Neural cell (in vitro differentiated cells): ENCODE data around the gene CBX6. TPM values are rescaled to one million over a fixed set of nuclear protein-coding genes. Genes with fewer than 3 reads are reported as not detected.

Experiments used
- H2AFZ ChIP-seq: fragments of 200-600, 300-800 bp; sonication (generic), shearing (Covaris generic); 2 replicates; pipeline ENCODE4 v1.6.0; 2014; ENCODE audit warnings: low read depth, mild to moderate bottlenecking, antibody characterized with exemption, low read length, moderate library complexity
- H3F3A ChIP-seq: fragments of 200-600 bp; shearing (Covaris generic); 2 replicates; pipeline ENCODE4 v1.6.1; 2016; ENCODE audit warnings: mild to moderate bottlenecking, moderate library complexity, mixed read lengths, antibody characterized with exemption, low read length; ENCODE audit not compliant: insufficient read depth, poor library complexity, severe bottlenecking
- H3K27ac ChIP-seq: fragments of 200-600, 300-800 bp; sonication (generic), shearing (Covaris generic); 2 replicates; pipeline ENCODE4 v1.5.1; 2014; ENCODE audit warnings: mild to moderate bottlenecking, low read length, moderate library complexity
- H3K27me3 ChIP-seq: fragments of 300-800, 200-600 bp; sonication (generic), shearing (Covaris generic); 2 replicates; pipeline ENCODE4 v1.6.0; 2014; ENCODE audit warnings: mild to moderate bottlenecking, low read depth, low read length, moderate library complexity; ENCODE audit not compliant: insufficient read depth
- H3K36me3 ChIP-seq: fragments of 300-800, 200-600 bp; sonication (generic), shearing (Covaris generic); 2 replicates; pipeline ENCODE4 v1.5.1; 2014; ENCODE audit warnings: mild to moderate bottlenecking, antibody characterized with exemption, low read length, moderate library complexity; ENCODE audit not compliant: insufficient read depth
- H3K4me2 ChIP-seq: fragments of 300-800, 200-600 bp; sonication (generic), shearing (Covaris generic); 2 replicates; pipeline ENCODE4 v1.6.0; 2014; ENCODE audit warnings: mild to moderate bottlenecking, low read length
- H3K4me3 ChIP-seq: fragments of 300-800, 200-600 bp; sonication (generic), shearing (Covaris generic); 2 replicates; pipeline ENCODE4 v1.5.1; 2014; ENCODE audit warnings: mild to moderate bottlenecking, low read length, moderate library complexity
- H3K79me2 ChIP-seq: fragments of 200-600 bp; shearing (Covaris generic); replicated peaks from 2 replicates; pipeline ENCODE4 v1.6.0; 2014; ENCODE audit warnings: mild to moderate bottlenecking, low read length, moderate library complexity; ENCODE audit not compliant: insufficient read depth
- H3K9ac ChIP-seq: fragments of 300-800, 200-600 bp; sonication (generic), shearing (Covaris generic); 2 replicates; pipeline ENCODE4 v1.6.1; 2016; ENCODE audit warnings: mild to moderate bottlenecking, low read length, mixed read lengths
- H3K9me2 ChIP-seq: fragments of 200-600 bp; shearing (Covaris generic); 2 replicates; pipeline ENCODE4 v1.6.1; 2016; ENCODE audit warnings: mild to moderate bottlenecking, low read length, mixed read lengths; ENCODE audit not compliant: insufficient read depth
- H3K9me3 ChIP-seq: fragments of 200-600, 300-800 bp; sonication (generic), shearing (Covaris generic); 2 replicates; pipeline ENCODE4 v1.6.1; 2016; ENCODE audit warnings: mild to moderate bottlenecking, mixed run types, low read length, moderate library complexity, mixed read lengths
- H4K20me1 ChIP-seq: fragments of 200-600 bp; shearing (Covaris generic); 2 replicates; pipeline ENCODE4 v1.6.1; 2016; ENCODE audit warnings: mild to moderate bottlenecking, mixed run types; ENCODE audit not compliant: insufficient read depth
- EP300 ChIP-seq: fragments of 450-650 bp; conservative IDR thresholded peaks from 2 replicates; pipeline ENCODE4 v1.6.1; 2014; ENCODE audit warnings: antibody characterized with exemption, mild to moderate bottlenecking, moderate library complexity; ENCODE audit not compliant: poor library complexity, severe bottlenecking
- EZH2 ChIP-seq: fragments of 200-600, 300-800 bp; shearing (Covaris generic), sonication (generic); IDR thresholded peaks from 2 replicates; pipeline ENCODE4 v1.6.1; 2014; ENCODE audit warnings: antibody characterized with exemption, low read length, borderline replicate concordance, mild to moderate bottlenecking; ENCODE audit not compliant: insufficient read depth, poor library complexity, severe bottlenecking
- MXI1 ChIP-seq: fragments of 450-650 bp; conservative IDR thresholded peaks from 2 replicates; pipeline ENCODE4 v1.6.1; 2014; ENCODE audit warnings: antibody characterized with exemption, mild to moderate bottlenecking; ENCODE audit not compliant: poor library complexity, severe bottlenecking
- POLR2AphosphoS5 ChIP-seq: IDR thresholded peaks from 2 replicates; pipeline ENCODE4 v1.6.1; 2012
- RAD21 ChIP-seq: fragments of 450-650 bp; conservative IDR thresholded peaks from 2 replicates; pipeline ENCODE4 v1.6.1; 2014; ENCODE audit warnings: antibody characterized with exemption, mild to moderate bottlenecking, moderate library complexity
- SMC3 ChIP-seq: fragments of 450-650 bp; conservative IDR thresholded peaks from 2 replicates; pipeline ENCODE4 v1.6.1; 2014; ENCODE audit warnings: antibody characterized with exemption, mild to moderate bottlenecking, moderate library complexity; ENCODE audit not compliant: poor library complexity
- TAF1 ChIP-seq: IDR thresholded peaks from 2 replicates; pipeline ENCODE4 v1.6.1; 2012; ENCODE audit warnings: low read depth
- polyA plus RNA-seq: library from polyadenylated mRNA; depleted of rRNA; stranded (reverse); fragments of >200 nt; gene quantifications from 2 replicates; pipeline ENCODE4 v1.2.3, GENCODE V29; 2014
- TF ChIP-seq, protein P1 (sequence below): IDR thresholded peaks from 2 replicates; pipeline ENCODE4 v1.6.1; 2012; ENCODE audit warnings: borderline replicate concordance
- TF ChIP-seq, protein P2 (sequence below): fragments of 450-650 bp; IDR thresholded peaks from 2 replicates; pipeline ENCODE4 v1.5.1; 2014; ENCODE audit warnings: antibody characterized with exemption, mild to moderate bottlenecking, moderate library complexity; ENCODE audit not compliant: poor library complexity, severe bottlenecking

CBX6 gene
- polyA plus RNA-seq, 1 donor from 2014 or later, result 13.0 TPM

DNA sequence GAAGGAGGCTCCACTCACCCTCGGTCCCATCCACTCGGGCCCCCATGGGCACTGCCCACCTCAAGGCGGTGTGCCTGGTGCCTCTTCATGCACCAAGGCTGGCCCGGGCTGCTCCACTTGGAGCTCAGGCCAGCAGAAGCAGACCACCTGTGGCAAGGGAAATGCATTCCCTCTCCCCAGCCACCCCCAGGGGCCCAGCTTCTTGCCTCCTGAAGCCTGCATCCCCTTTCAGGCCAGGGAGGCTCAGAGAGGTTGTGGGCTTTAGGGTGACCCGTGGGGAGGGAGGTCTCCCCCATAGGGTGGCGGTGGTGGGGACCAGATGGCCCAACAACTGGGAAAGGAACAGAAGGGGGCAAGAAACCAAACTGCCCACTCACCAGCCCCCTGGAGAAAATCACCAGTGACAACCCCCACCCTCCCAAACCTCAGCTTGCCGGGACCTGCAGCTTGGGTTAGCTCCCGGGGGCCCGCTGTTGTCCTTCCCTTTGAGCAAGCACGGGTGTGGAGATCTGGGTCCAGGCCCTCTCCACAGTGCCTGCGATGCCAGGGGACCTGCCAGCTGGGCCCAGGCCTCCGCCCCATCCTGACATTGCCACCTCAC is 8.4 kb downstream of the CBX6 start:
- no peaks in the 10 kb centered on the region for H3K36me3 ChIP-seq
- no peak overlapping the region for H3K4me2 ChIP-seq
- no peaks in the 10 kb centered on the region for H3K9me2 ChIP-seq
- no peaks in the 10 kb centered on the region for H3F3A ChIP-seq
- no peaks in the 10 kb centered on the region for H3K9me3 ChIP-seq
- H2AFZ ChIP-seq, result no peak overlapping the region
- H3K27me3 ChIP-seq, result no peaks in the 10 kb centered on the region
- H3K9ac ChIP-seq, result no peak overlapping the region
- H3K27ac ChIP-seq, result no peak overlapping the region
- no peaks in the 10 kb centered on the region for H3K79me2 ChIP-seq
- TF ChIP-seq SMC3 (no peak), POLR2AphosphoS5 (no peak), EZH2 (no peak), TAF1 (no peak), EP300 (no peak), MXI1 (no peak)
- TF ChIP-seq, protein P1, sequence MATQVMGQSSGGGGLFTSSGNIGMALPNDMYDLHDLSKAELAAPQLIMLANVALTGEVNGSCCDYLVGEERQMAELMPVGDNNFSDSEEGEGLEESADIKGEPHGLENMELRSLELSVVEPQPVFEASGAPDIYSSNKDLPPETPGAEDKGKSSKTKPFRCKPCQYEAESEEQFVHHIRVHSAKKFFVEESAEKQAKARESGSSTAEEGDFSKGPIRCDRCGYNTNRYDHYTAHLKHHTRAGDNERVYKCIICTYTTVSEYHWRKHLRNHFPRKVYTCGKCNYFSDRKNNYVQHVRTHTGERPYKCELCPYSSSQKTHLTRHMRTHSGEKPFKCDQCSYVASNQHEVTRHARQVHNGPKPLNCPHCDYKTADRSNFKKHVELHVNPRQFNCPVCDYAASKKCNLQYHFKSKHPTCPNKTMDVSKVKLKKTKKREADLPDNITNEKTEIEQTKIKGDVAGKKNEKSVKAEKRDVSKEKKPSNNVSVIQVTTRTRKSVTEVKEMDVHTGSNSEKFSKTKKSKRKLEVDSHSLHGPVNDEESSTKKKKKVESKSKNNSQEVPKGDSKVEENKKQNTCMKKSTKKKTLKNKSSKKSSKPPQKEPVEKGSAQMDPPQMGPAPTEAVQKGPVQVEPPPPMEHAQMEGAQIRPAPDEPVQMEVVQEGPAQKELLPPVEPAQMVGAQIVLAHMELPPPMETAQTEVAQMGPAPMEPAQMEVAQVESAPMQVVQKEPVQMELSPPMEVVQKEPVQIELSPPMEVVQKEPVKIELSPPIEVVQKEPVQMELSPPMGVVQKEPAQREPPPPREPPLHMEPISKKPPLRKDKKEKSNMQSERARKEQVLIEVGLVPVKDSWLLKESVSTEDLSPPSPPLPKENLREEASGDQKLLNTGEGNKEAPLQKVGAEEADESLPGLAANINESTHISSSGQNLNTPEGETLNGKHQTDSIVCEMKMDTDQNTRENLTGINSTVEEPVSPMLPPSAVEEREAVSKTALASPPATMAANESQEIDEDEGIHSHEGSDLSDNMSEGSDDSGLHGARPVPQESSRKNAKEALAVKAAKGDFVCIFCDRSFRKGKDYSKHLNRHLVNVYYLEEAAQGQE, result no peak
- peaks cover 12% of the 10 kb centered on the region for H4K20me1 ChIP-seq
- H3K4me3 ChIP-seq, result no peak overlapping the region

DNA sequence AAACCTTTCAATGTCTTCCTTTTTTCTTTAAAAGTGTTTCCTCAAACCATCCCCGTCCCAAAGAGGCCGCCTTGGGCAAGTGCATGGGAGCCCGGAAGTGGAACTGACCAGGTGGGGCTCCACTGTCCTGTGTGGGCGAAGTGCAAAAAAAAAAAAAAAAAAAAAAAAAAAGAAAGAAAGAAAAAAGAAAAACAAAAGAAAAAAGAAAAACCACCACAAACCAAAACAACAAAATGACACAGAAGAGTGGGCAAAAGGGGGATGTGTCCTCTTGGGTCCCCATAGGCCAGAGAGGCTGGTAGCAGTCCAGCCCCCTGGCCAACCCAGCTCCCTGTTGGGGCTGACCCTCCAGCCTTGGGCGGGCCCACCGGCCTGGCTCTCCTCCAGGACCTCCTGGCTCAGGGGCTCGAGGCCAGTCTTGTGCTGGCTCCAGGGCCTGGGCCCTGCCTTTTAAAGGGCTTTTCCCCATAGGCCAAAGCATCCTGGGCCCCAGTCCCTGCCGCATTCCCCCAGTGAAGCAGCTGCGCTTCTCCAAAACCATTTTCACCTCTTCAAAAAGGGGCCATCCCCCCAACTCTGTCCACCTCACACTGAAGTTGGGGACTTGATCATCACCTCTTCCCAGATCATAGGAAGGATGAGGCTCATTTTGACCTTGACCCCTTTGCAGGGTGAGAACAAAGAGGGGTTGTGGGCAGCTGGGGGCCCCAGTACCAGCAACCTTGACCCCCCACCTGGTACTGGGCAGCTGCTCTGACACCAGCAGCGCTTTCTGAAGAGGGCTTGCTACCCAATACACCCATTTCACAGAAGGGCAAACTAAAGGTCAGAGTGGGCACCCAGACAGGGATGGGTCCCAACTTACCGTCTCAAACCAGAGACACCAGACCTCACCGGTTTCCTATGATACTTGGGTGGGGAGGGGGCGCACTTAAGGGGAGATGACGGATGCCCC is 9.4 kb downstream of the CBX6 start:
- Histone ChIP-seq H3K9me3 (no peaks in the 10 kb centered on the region), H3K36me3 (no peaks in the 10 kb centered on the region), H3K27ac (no peak overlapping the region), H2AFZ (no peak overlapping the region), H3K27me3 (no peaks in the 10 kb centered on the region), H3K9me2 (no peaks in the 10 kb centered on the region), H3F3A (no peaks in the 10 kb centered on the region), H3K9ac (no peak overlapping the region), H3K79me2 (no peaks in the 10 kb centered on the region), H3K4me3 (no peak overlapping the region), H4K20me1 (peaks cover 12% of the 10 kb centered on the region), H3K4me2 (no peak overlapping the region)
- TF ChIP-seq, protein P2, sequence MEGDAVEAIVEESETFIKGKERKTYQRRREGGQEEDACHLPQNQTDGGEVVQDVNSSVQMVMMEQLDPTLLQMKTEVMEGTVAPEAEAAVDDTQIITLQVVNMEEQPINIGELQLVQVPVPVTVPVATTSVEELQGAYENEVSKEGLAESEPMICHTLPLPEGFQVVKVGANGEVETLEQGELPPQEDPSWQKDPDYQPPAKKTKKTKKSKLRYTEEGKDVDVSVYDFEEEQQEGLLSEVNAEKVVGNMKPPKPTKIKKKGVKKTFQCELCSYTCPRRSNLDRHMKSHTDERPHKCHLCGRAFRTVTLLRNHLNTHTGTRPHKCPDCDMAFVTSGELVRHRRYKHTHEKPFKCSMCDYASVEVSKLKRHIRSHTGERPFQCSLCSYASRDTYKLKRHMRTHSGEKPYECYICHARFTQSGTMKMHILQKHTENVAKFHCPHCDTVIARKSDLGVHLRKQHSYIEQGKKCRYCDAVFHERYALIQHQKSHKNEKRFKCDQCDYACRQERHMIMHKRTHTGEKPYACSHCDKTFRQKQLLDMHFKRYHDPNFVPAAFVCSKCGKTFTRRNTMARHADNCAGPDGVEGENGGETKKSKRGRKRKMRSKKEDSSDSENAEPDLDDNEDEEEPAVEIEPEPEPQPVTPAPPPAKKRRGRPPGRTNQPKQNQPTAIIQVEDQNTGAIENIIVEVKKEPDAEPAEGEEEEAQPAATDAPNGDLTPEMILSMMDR, result no peak
- TF ChIP-seq MXI1, result no peak
- no peak for TF ChIP-seq RAD21
- no peak for TF ChIP-seq POLR2AphosphoS5
- TF ChIP-seq EP300, result no peak
- TF ChIP-seq EZH2, result no peak
- TF ChIP-seq, protein P1, result no peak
- TF ChIP-seq TAF1, result no peak
- TF ChIP-seq SMC3, result no peak
